SIG-M5 (cell line): ENCODE results near the gene PATJ.
"Not testable (repeated sequence)": the region's sequence is repeated elsewhere in the genome, so short reads cannot be mapped to it uniquely, and the experiment has no call there.

Experiments used
- DNase-seq: peaks from one replicate; lab custom pipeline; 2025; lab: John Stamatoyannopoulos, UW

PATJ gene

GRCh38 chr1:61743716-61744580 is 1.7 kb downstream of the PATJ start:
- no peak for DNase-seq

- DNase-seq, result no peak
Measured at GRCh38 chr1:61746813-61747212, 4.5 kb downstream of the PATJ start.

- DNase-seq, result no peak
Measured at GRCh38 chr1:61748566-61748965, 6.3 kb downstream of the PATJ start.

GRCh38 chr1:61749574-61749973 is 7.3 kb downstream of the PATJ start:
- no peak for DNase-seq

- no peak for DNase-seq
Measured at GRCh38 chr1:61752921-61753389, 10.7 kb downstream of the PATJ start.

GRCh38 chr1:61753998-61754508 is 11.8 kb downstream of the PATJ start:
- no peak for DNase-seq

DNA sequence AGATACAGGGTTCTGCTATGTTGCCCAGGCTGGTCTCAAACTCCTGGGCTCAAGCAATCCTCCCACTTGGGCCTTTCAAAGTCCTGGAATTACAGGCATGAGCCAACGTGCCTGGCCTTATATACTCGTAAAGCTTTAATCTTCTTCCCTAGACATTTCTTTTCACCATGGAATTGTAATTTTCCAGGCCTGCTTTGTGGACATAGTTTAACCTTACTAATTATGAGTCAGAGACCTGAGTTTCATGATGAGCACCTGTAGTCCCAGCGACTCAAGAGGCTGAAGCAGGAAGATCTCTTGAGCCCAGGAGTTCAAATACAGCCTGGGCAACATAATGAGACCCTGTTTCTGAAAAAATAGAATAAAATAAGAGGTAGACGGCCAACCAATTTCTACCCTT is 12.3 kb downstream of the PATJ start:
- no peak for DNase-seq

DNA sequence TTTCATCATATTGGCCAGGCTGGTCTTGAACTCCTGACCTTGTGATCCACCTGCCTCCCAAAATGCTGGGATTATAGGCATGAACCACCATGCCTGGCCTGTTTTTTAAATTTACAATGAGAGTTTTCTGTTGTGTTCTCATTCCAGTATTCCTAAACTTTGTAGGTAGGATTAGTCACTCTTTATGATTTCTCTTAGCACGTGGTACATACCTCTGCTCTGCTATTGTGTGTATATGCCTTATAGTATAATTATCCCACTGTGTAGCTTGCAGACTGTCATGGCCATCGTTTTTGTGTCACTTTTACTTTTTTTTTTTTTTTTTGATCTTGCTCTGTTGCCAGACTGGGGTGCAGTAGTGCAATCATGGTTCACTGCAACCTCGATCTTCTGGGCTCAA is 14.5 kb downstream of the PATJ start:
- no peak for DNase-seq

GRCh38 chr1:61757950-61758349 is 15.7 kb downstream of the PATJ start:
- no peak for DNase-seq

- no peak for DNase-seq
Measured at GRCh38 chr1:61770131-61770530, 27.9 kb downstream of the PATJ start.

DNA sequence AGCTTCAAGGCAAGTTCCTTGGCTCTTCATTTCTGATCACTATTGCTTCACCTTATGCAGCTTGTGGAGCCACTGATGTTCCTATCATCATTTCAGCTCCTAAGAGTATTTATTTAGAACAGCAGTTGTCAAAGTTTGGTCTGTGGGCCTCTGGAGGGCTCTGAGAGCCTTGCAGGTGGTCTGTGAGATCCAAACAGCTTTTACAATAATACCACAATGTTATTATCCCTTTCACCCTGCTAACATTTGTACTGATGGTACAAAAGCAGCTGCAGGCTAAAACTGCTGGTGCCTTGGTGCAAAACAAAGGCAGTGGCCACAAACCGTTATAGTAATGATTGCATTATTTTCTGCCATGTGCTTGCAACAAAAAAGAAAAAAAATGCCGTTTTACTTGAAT is 33.8 kb downstream of the PATJ start:
- no peak for DNase-seq

DNA sequence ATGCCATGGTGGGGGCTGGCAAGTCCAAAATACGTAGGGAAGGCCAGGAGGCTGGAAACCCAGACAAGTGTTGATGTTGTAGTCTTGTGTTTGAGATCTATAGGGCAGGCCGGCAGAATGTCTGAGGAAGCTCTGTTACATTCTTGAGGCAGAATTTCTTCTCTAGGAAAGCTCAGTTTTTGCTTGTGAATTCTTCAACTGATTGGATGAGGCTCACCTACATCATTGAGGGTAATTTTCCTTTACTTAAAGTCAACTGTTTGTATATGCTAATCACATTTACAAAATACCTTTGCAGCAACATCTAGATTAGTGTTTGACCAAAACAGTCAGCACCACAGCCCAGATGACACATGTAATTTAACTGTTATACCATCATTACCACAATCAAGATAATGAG is 37.0 kb downstream of the PATJ start:
- no peak for DNase-seq

DNA sequence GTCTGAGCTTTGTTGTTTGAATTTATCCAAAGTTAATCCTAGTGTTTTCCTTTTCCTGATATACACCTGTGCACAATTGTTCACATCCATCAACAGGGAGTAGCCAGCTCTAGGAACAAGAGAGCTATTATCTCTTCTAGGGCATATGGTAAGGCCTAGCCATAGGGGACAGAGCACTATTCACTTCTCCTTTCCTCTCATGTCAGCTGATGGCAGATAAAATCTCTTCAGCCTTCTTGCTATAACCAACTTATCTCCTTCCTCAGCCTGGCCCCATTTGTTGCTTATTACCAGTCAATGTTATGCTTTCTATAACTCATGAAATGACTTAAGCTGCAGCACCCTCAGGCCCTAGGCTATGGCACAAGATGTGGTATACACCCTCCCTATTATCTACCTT is 38.9 kb downstream of the PATJ start:
- DNase-seq, result no peak

GRCh38 chr1:61782771-61783170 is 40.5 kb downstream of the PATJ start:
- DNase-seq, result no peak

DNA sequence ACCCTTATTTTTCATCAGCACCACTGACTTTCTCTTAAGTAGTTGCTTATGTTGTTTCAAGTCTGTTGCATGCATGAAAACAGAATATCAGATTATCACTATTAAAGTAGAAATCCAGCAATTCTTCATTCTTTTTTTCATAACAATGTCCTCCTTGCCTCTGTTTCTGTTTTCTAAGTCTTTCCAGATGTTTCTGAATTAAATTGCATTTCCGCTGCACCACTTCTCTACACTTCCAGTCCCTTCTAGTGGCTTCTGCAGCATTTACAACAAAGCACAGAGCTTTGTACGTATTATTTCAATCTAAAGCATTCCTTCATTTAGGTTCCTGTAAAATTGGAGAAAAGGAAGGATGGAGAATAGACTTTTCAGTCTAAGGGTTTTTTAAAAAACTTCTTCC is 42.4 kb downstream of the PATJ start:
- DNase-seq, result no peak

DNA sequence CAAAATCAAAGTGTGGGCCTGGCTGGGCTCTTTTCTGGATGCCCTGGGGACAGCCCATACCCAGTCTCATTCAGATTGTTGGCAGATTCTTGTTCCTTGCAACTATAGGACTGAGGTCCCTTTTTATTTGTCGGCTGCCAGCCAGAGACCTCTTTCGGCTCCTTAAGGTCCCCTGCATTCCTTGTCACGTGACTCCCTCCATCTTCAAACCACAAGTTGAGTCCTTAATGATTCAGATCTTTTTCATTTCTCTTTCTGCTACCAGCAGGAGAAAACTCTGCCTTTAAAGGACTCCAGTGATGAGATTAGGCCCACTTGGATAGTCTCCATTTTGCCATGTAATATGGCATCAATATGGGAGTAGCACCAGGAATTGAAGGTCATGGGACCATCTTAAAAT is 48.6 kb downstream of the PATJ start:
- no peak for DNase-seq

DNA sequence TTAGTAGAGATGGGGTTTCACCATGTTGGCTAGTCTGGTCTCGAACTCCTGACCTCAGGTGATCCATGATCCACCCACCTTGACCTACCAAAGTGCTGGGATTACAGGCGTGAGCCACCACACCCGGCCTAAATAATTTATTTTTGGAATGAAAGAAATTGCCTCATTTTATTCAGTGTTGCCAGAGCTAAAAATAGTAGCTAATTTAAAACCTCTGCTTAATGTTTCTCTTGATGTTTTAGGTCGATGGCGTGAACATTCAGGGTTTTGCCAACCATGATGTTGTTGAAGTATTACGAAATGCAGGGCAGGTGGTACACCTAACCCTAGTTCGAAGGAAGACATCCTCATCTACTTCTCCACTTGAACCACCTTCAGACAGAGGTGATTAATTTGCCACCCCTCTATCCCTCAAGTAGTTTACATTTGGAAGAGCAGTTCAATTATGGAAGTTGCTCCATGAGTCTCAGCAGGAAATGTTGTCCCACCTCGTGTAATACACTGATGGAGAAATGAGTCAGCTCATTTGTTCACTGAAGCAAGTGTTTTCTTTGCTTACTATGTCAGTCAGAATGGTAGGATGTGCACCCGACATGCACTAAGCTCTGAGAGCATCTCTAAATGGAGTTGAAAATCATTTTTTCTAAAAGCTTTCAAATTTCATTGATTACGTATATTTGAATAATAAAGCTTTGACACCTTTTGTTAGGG is 54.9 kb downstream of the PATJ start:
- DNase-seq, result no peak

GRCh38 chr1:61801047-61801446 is 58.8 kb downstream of the PATJ start:
- not testable (repeated sequence) for DNase-seq

DNA sequence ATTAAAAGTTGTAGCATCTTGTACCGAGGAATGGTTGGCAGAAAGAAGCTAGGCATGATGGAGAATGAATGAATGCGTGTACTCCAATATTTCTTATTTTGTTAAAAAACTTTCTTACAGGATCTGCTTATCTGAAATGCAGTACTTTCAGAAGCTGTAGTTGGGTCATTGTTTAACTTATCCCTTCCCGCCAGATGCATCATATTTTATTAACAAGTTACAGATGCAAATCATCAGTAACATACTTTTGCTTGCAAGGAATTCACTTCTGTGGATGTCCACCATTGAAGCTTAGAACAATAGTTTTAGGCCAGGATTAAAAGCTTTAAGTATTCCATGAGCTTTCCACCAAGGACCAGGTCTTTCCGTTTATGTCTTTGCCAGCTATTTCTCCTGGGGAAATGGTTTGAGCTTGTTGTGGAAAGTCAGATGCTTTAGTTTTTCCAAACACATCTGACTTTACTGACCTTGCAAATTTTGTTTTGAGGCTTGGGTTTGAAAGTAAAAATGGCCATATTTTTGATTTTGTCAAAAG is 65.4 kb downstream of the PATJ start:
- DNase-seq, result no peak

DNA sequence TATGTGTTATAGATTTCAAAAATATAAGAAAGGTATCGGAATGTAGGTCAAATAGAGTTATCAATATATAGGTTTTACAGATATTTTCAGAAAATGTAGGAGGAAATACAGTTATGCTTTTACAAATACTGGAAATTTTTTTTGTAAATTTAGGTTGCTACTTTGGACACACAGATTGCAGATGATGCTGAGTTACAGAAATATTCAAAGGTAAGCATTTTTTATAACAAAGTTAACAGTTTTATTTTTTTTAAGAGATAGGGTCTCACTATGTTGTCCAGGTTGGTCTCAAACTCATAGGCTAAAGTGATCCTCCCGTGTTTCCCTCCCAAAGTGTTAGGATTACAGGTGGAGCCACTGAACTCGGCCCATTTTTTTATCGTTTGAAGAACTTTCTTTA is 66.0 kb downstream of the PATJ start:
- no peak for DNase-seq

DNA sequence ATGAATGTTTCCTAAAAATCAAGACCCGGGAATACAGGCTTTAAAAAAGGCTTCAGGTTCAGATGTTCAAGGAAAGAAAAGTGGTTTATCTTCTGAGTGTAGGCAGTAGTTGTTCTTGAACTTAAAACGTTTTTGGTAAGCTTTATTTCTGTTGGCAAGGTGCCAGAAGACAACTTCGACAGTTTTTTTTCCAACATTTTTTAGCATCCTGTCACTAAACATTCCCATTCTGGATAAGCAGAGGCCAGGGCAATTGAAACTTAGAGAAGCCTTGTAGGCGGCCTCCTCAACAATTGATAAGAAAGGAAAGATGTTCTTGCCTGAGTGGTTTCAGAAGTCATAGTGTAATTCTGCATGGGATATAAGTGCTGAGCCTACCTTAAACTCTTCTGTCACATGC is 66.7 kb downstream of the PATJ start:
- no peak for DNase-seq

GRCh38 chr1:61812916-61813315 is 70.6 kb downstream of the PATJ start:
- DNase-seq, result no peak

DNA sequence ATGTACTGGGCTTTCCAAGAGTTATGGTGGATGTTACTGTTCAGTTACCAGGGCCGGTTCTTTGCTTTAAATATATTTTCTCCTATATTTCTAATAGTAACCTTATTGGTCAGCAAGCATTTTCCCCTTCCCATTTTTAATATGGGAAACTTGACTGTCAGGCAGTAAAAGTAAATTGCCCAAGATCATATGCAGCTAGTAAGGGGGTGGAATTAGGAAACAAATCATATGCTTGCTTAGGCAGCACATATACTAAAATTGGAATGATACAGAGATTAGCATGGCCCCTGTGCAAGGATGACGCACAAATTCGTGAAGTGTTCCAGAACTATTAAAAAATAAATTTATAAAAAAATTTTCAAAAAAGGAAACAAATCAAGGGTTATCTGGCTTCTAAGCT is 73.9 kb downstream of the PATJ start:
- no peak for DNase-seq
